ENCODE results near the gene GPATCH4. TPM values are rescaled to one million over a fixed set of nuclear protein-coding genes. Genes with fewer than 3 reads are reported as not detected.
A peak's percentile ranks its signal among the peaks of the same experiment; 100 is the strongest.

GPATCH4 gene
- total RNA-seq, 1 experiment from 2014 or later = 39.4 TPM

DNA sequence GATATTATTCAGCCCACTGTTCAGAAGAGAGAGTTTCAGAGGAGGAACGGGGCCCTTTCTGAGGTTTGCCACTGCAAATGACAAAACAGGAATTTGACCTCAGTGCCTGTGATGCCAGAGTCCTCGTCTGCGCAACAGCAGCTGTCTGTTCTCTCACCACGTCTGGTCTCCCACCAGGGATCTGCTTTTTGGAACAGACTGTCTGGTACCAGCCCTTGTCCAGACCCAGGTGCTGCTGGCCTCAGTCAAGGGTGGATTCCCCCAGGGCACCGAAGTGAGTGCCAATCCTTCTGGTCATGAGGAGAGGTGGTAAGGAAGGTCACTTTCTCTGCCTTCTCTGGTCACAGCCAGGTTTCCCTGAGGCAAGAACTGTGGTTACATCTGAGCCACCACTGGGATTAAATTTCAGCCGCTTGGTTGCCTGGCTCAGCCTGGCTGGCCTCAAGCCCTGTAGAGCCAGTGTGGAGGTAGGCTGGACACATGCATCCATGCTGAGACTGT is 38.4 kb upstream of the GPATCH4 start (continued):
- TF ChIP-seq ZBTB33 (IDR thresholded peaks at IDR 0.05; ENCODE audit: extremely low read depth, insufficient replicate concordance, low read length) (no peak), TCF7L2 (IDR thresholded peaks at IDR 0.05; ENCODE audit: borderline replicate concordance, extremely low read depth, insufficient read depth, insufficient read length) (no peak), POLR2AphosphoS5 (IDR thresholded peaks at IDR 0.05; ENCODE audit: low read depth, low read length) (peak; percentile 65)

GRCh38 chr1:156638189-156638985 is 37.1 kb upstream of the GPATCH4 start:
- ChIA-PET POLR2A (no interaction called here), CTCF (interaction anchor here (5.9 kb wide), 1 partner anchor 10 kb away, joined by 33 read pairs; no protein-coding TSS in a partner anchor), RAD21 (ENCODE audit: low non-redundant PET in 1 of 2, low total read pairs in 2 of 2, uncharacterized antibody in 2 of 2, unreplicated experiment in 2 of 2) (no interaction called here)
- TF ChIP-seq RAD21 (IDR thresholded peaks at IDR 0.05; ENCODE audit: low read depth) = no peak
- peak; percentile 35; the same call in 1 of the 2 replicates for TF ChIP-seq JUND (IDR thresholded peaks at IDR 0.05)
- TF ChIP-seq ELF1 (IDR thresholded peaks at IDR 0.05; ENCODE audit: borderline replicate concordance, low read depth) = no peak
- TF ChIP-seq POLR2AphosphoS5 (IDR thresholded peaks at IDR 0.05; ENCODE audit: low read depth, low read length) = peak; percentile 55
- no peak for TF ChIP-seq EZH2phosphoT487 (IDR thresholded peaks at IDR 0.05; ENCODE audit: borderline replicate concordance)
- Histone ChIP-seq H3K9me2 (ENCODE audit: insufficient read depth) (no peaks in the 10 kb centered on the region), H3K79me2 (ENCODE audit: insufficient read depth, low read length) (no peaks in the 10 kb centered on the region), H3K36me3 (ENCODE audit: control insufficient read depth in 1 of 2, insufficient read depth in 2 of 2, low read length in 2 of 2) (peaks cover 8 to 10% of the 10 kb centered on the region in 2 experiments; a peak in 2 of 4 replicates), H3K4me2 (ENCODE audit: low read length) (no peak overlapping the region), H3K27me3 (ENCODE audit: insufficient read depth, low read length) (no peaks in the 10 kb centered on the region), H3K4me3 (replicated peaks in 1 of 2; ENCODE audit: low read depth in 1 of 2, low read length in 2 of 2) (no peak overlapping the region), H3K27ac (ENCODE audit: low read depth, low read length) (no peak overlapping the region), H3K9me3 (ENCODE audit: control insufficient read depth in 1 of 2, insufficient read depth in 1 of 2, low read depth in 1 of 2, low read length in 2 of 2) (no peaks in the 10 kb centered on the region), H3K9ac (ENCODE audit: low read length) (no peak overlapping the region), H2AFZ (ENCODE audit: low read depth, low read length, poor library complexity, severe bottlenecking) (no peak overlapping the region), H3K4me1 (ENCODE audit: control insufficient read depth in 1 of 2, insufficient read depth in 2 of 2, low read length in 2 of 2) (peaks cover 8 to 27% of the 10 kb centered on the region in 2 experiments; a peak in 3 of 4 replicates), H4K20me1 (ENCODE audit: insufficient read depth) (no peaks in the 10 kb centered on the region)
- intact Hi-C loops (cut with micrococcal nuclease) = no loop called here
- BruUV-seq (replicated peaks) = no TSS peak
- ATAC-seq (peak; percentile 7; the same call in 1 of the 2 replicates), DNase-seq (ENCODE audit: low read depth, low spot score) (no peak)

Measured in HCT116 (cell line).